Stomach (tissue), 4 donors: ENCODE data around the gene CYS1.

ENCODE experiments used
- EP300 ChIP-seq: sonication (generic); formaldehyde crosslinking; IDR thresholded peaks from one replicate; pipeline ENCODE4 v1.6.1; 2017; ENCODE audit warnings: antibody characterized with exemption
- POLR2A ChIP-seq, 4 donors: fragments of 450-650 bp; IDR thresholded peaks; one replicate each; pipeline ENCODE4 v1.6.1; 2016; ENCODE audit warnings: antibody characterized with exemption in 4 of 4, control low read depth in 2 of 4, mild to moderate bottlenecking in 1 of 4, moderate library complexity in 1 of 4
- TF ChIP-seq, protein P1 (sequence below), 7 experiments: fragments of 450-650 bp in 4 of 7; fragments of 200-600 bp in 3 of 7; sonication (generic) in 3 of 7; IDR thresholded peaks; one replicate each; pipeline ENCODE4 v1.5.1; 2016 to 2019; ENCODE audit warnings: antibody characterized with exemption in 7 of 7, control low read depth in 2 of 7, mild to moderate bottlenecking in 1 of 7

DNA sequence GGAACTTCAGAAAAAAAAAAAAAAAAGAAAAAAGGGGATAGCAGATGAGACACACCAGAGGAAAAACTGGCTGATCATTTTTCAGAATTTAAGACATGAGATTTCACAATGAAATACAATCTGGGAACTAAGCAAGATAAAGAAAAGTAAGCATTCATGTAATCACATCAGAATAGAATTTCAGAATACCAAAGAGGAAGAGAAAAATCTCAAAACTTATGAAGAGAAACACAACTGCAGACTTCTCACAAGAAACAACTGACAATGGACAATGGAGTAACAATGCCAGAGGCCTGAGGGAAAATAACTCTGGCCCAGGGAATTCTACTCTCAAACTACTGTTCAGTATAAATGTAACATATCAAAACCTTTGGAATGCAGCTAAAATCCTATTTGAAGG is 29.1 kb upstream of the CYS1 start:
- TF ChIP-seq, protein P1, sequence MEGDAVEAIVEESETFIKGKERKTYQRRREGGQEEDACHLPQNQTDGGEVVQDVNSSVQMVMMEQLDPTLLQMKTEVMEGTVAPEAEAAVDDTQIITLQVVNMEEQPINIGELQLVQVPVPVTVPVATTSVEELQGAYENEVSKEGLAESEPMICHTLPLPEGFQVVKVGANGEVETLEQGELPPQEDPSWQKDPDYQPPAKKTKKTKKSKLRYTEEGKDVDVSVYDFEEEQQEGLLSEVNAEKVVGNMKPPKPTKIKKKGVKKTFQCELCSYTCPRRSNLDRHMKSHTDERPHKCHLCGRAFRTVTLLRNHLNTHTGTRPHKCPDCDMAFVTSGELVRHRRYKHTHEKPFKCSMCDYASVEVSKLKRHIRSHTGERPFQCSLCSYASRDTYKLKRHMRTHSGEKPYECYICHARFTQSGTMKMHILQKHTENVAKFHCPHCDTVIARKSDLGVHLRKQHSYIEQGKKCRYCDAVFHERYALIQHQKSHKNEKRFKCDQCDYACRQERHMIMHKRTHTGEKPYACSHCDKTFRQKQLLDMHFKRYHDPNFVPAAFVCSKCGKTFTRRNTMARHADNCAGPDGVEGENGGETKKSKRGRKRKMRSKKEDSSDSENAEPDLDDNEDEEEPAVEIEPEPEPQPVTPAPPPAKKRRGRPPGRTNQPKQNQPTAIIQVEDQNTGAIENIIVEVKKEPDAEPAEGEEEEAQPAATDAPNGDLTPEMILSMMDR (IDR thresholded peaks at IDR 0.05): no peak
- TF ChIP-seq POLR2A (IDR thresholded peaks at IDR 0.05) (no peak), EP300 (no peak)
